ENCODE results near the gene KRTAP12-2. TPM values are rescaled to one million over a fixed set of nuclear protein-coding genes. Genes with fewer than 3 reads are reported as not detected.

The KRTAP12-2 gene
- total and polyA plus RNA-seq, 2 donors (not counting 3 experiments of a cell fraction or from before 2014, with no cell fraction given): not detected

GRCh38 chr21:44684483-44684882 lies 17.8 kb upstream of the KRTAP12-2 start:
- Histone ChIP-seq H4K20me1 (replicated peaks; ENCODE audit: control insufficient read depth, extremely low read depth, insufficient read depth, low read length) (no peaks in the 10 kb centered on the region), H3K27me3 (ENCODE audit: control insufficient read depth in 2 of 2, insufficient read depth in 2 of 2, low read length in 2 of 2) (peaks cover 5 to 7% of the 10 kb centered on the region in 2 experiments), H3K9me1 (replicated peaks; ENCODE audit: control insufficient read depth, extremely low read depth, insufficient read depth, low read length) (no peaks in the 10 kb centered on the region), H3K9me3 (replicated peaks; ENCODE audit: control insufficient read depth, insufficient read depth, low read length) (no peaks in the 10 kb centered on the region), H3K79me2 (ENCODE audit: control insufficient read depth, insufficient read depth, low read length) (no peaks in the 10 kb centered on the region), H3K9ac (replicated peaks; ENCODE audit: extremely low read depth, insufficient read depth, low read length) (no peak overlapping the region), H3K4me2 (ENCODE audit: insufficient read depth, low read length) (no peak overlapping the region), H2AFZ (ENCODE audit: low read depth, low read length) (no peak overlapping the region), H3K4me1 (ENCODE audit: control insufficient read depth, extremely low read depth, insufficient read depth, low read length) (no peaks in the 10 kb centered on the region), H3K27ac (ENCODE audit: insufficient read depth, low read depth, low read length) (no peak overlapping the region), H3K36me3 (ENCODE audit: control insufficient read depth in 2 of 2, extremely low read depth in 1 of 2, insufficient read depth in 2 of 2, low read length in 2 of 2) (no peaks in the 10 kb centered on the region), H3K4me3 (replicated peaks in 1 of 3; ENCODE audit: insufficient read depth in 1 of 3, low read depth in 1 of 3, low read length in 3 of 3) (no peak overlapping the region)
- dilution Hi-C loops (cut with MboI; ENCODE audit: extremely low pct_ligation_motif_present, low sequenced_read_pairs) (no loop called here), intact Hi-C loops (cut with micrococcal nuclease) (no loop called here)
- no peak for TF ChIP-seq FOS (IDR thresholded peaks at IDR 0.05; ENCODE audit: borderline replicate concordance, insufficient read depth, low read length)
- TF ChIP-seq EZH2 (IDR thresholded peaks at IDR 0.05; ENCODE audit: borderline replicate concordance, low read depth, low read length, severe bottlenecking): no peak
- TF ChIP-seq POLR2AphosphoS5 (IDR thresholded peaks at IDR 0.05; ENCODE audit: insufficient read depth, low read depth, low read length): no peak
- no peak for TF ChIP-seq MAX (IDR thresholded peaks at IDR 0.05; ENCODE audit: insufficient read depth, insufficient read length)
- TF ChIP-seq POLR2A (IDR thresholded peaks at IDR 0.05; ENCODE audit: low read depth, low read length): no peak
- ChIA-PET POLR2A (no interaction called here), CTCF (interaction anchor here (1.3 to 2.2 kb wide), 3 partner anchors 10 to 109 kb away, joined by 3 to 5 read pairs (median 3); no protein-coding TSS in a partner anchor)
- no peak for FAIRE-seq
- no peak for DNase-seq (ENCODE audit: low read depth, low spot score)
- no TSS peak for BruUV-seq (replicated peaks)

GRCh38 chr21:44684077-44684476 lies 17.4 kb upstream of the KRTAP12-2 start:
- BruUV-seq (replicated peaks): no TSS peak
- ChIA-PET POLR2A (no interaction called here), CTCF (interaction anchor here (1.3 to 2.2 kb wide), 3 partner anchors 11 to 109 kb away, joined by 3 to 5 read pairs (median 3); no protein-coding TSS in a partner anchor)
- no peaks in the 10 kb centered on the region for H3K79me2 ChIP-seq (ENCODE audit: control insufficient read depth, insufficient read depth, low read length)
- no peak for FAIRE-seq
- TF ChIP-seq GATA2 (IDR thresholded peaks at IDR 0.05; ENCODE audit: insufficient read depth, insufficient read length, low read depth, low read length): no peak
- TF ChIP-seq POLR2A (IDR thresholded peaks at IDR 0.05; ENCODE audit: low read depth, low read length): no peak
- no peak for TF ChIP-seq EZH2 (IDR thresholded peaks at IDR 0.05; ENCODE audit: borderline replicate concordance, low read depth, low read length, severe bottlenecking)
- TF ChIP-seq CTCF (IDR thresholded peaks at IDR 0.05; ENCODE audit: extremely low read depth in 1 of 2, insufficient read depth in 1 of 2, low read depth in 1 of 2, low read length in 2 of 2): no peak
- TF ChIP-seq JUN (IDR thresholded peaks at IDR 0.05; ENCODE audit: borderline replicate concordance, insufficient read depth, insufficient read length, low read depth): no peak
- TF ChIP-seq FOS (IDR thresholded peaks at IDR 0.05; ENCODE audit: borderline replicate concordance, insufficient read depth, low read length): no peak
- intact Hi-C loops (cut with micrococcal nuclease): no loop called here
- no peak overlapping the region for H3K9ac ChIP-seq (replicated peaks; ENCODE audit: extremely low read depth, insufficient read depth, low read length)
- no peaks in the 10 kb centered on the region for H4K20me1 ChIP-seq (replicated peaks; ENCODE audit: control insufficient read depth, extremely low read depth, insufficient read depth, low read length)
- no peaks in the 10 kb centered on the region for H3K9me3 ChIP-seq (replicated peaks; ENCODE audit: control insufficient read depth, insufficient read depth, low read length)
- no peaks in the 10 kb centered on the region for H3K9me1 ChIP-seq (replicated peaks; ENCODE audit: control insufficient read depth, extremely low read depth, insufficient read depth, low read length)
- no peak overlapping the region for H3K4me2 ChIP-seq (ENCODE audit: insufficient read depth, low read length)
- no peak overlapping the region for H2AFZ ChIP-seq (ENCODE audit: low read depth, low read length)
- DNase-seq (ENCODE audit: low read depth, low spot score): no peak
- dilution Hi-C loops (cut with MboI; ENCODE audit: extremely low pct_ligation_motif_present, low sequenced_read_pairs): no loop called here
- no peak overlapping the region for H3K4me3 ChIP-seq (replicated peaks in 1 of 3; ENCODE audit: insufficient read depth in 1 of 3, low read depth in 1 of 3, low read length in 3 of 3)
- H3K27ac ChIP-seq (ENCODE audit: insufficient read depth, low read depth, low read length): no peak overlapping the region
- no peaks in the 10 kb centered on the region for H3K36me3 ChIP-seq (ENCODE audit: control insufficient read depth in 2 of 2, extremely low read depth in 1 of 2, insufficient read depth in 2 of 2, low read length in 2 of 2)
- H3K4me1 ChIP-seq (ENCODE audit: control insufficient read depth, extremely low read depth, insufficient read depth, low read length): no peaks in the 10 kb centered on the region
- H3K27me3 ChIP-seq (ENCODE audit: control insufficient read depth in 2 of 2, insufficient read depth in 2 of 2, low read length in 2 of 2): peaks cover 5 to 10% of the 10 kb centered on the region in 2 experiments

Data from endothelial cell of umbilical vein (primary cell).